Measurements from ENCODE around the gene ERP27.

ERP27 gene

GRCh38 chr12:14938301-14938700 lies at the start of gene ERP27:
ERP27 (minus strand) TSS chr12:14938537; CDS start chr12:14938508, 29 bp downstream.
- no peak for DNase-seq

DNA sequence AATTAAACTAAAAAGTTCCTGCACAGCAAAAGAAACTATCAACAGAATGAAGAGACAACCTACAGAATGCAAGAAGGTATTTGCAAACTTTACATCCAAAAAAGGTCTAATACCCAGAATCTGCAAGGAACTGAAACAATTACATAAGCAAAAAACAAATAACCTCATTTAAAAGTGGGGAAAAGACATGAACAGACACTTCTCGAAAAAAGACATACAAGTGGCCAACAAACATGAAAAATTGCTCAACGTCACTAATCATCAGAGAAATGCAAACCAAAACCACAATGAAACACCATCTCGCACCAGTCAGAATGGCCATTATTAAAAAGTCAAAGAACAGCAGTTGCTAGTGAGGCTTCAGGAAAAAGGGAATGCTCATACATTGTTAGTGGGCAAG lies 49.7 kb upstream of the ERP27 start:
- no peak for DNase-seq

- no peak for DNase-seq
These were observed 48.1 kb upstream of the ERP27 start for GRCh38 chr12:14986449-14986848.

DNA sequence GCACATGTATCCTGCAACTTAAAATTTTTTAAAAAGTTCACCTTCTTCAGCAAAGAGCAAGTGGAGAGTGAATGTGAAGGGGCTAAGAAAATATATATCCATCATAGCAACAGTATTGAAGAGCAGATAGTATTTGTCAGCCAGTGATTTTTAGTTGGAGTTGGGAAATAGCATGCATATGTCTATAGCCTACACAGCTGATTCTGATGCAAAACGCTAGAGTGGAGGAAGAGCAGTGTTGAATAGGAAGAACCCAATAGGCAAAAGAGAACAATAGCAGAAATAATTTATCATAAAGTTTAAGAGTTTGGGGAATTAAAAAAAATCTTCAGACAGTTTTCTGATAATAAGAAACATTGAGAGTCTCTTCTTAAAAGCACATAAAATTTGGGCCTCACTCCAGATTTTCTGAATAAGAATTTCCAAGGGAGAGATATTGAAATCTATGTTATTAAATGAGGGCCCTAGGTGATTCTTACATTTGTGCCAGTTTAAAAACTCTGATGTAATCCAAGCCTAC lies 46.5 kb upstream of the ERP27 start:
- DNase-seq = no peak

DNA sequence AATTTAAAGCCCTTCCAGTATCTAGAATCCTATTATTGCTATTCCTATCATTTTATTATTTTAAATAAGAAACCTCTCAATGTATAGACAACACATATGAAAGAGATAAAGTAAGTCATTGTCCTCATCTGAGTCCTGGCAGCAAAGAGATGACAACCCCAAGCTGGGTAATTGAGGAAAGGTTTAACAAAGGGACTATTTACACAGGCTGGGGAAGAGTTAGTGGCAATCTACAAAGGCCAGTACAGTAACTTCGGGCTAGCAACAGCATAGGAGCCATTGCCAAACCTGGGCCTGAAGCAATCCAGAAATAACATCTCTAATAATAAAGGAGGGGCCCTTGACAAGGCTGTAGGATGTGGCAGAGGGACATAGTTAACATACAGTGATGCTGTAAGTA lies 45.7 kb upstream of the ERP27 start:
- DNase-seq = no peak

DNA sequence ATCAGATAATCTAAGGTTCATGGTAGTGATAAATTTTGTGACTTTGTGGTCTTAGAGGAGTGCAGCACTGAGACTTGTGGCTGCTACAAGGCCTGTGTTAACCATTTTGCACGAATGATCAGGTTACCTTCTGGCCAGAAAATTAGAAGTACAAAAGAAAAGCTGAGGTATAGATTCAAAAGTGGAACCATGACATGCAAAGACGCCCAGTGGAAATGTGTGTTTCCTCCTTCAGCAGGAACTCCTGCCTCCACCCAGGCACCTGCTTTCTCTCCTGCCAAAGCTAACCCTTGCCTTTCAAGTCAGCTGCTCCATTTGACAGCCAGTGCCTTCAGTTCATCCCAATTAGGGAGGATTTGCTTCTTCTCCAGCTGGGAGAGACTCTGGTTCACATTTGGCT lies 44.7 kb upstream of the ERP27 start:
- no peak for DNase-seq

DNA sequence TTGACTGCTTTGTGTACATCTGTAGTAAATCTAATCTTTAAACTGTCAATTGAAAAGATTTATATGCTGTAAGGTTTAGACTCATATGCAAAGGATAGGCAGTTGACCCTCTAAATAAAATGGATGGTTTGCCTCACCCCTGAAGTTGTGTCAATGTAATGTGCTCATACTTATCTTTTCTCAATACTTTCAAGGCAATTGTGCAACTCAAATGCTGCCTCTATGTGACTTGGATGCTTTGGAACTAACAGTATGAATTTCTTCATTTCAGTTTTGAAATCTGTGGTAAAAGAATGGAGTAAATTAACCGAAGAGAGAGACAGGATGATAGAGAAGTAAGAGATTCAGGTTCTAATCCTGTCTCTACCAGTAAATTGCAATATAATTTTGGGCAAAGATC lies 44.2 kb upstream of the ERP27 start:
- no peak for DNase-seq

- no peak for DNase-seq
These were observed 42.7 kb upstream of the ERP27 start for GRCh38 chr12:14981049-14981448.

GRCh38 chr12:14979468-14979867 lies 41.1 kb upstream of the ERP27 start:
- no peak for DNase-seq

- no peak for DNase-seq
These were observed 38.3 kb upstream of the ERP27 start for GRCh38 chr12:14976658-14977057.

DNA sequence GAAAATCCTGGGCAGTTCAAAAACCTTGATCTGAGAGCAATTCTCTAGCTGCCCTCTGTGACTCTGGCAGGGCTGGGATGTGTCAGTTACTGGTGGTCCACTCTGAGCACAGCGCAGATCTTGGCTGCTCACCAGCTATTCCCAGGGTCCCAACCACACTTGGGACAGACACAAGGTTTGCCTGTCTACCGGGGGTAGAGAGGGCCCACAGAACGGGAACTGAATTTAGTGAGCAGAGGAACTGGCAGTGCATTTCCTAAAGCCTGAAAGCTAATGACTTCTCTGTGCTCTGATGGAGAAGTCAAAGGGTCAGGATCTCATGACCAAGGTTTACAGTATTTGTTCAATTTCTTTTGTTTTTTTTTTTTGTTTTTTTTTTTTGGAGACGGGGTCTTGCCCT lies 37.1 kb upstream of the ERP27 start:
- no peak for DNase-seq

DNA sequence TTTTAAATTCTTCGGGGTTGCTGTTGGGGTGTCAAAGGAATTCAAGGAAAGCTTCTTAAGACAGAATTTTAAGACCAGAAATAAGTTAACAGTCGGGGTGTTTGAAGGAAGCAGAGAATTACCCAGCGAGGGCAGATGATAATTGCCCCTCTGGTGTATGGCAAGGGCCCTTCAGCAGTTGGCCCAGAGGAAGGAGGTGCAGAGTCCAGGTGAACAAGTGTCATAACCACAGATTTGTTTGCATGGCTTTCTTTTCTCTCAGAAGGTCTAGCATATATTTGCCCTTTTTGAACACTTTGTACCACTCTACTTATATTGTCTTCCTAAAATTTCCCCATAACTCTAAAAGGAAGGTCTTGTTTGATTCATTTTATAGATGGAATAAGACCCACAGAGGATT lies 36.3 kb upstream of the ERP27 start:
- DNase-seq = no peak

GRCh38 chr12:14972816-14973215 lies 34.5 kb upstream of the ERP27 start, which contains the start of gene PDE6H:
PDE6H (plus strand) TSS chr12:14973042; CDS start chr12:14978013, 4,971 bp downstream.
- no peak for DNase-seq

DNA sequence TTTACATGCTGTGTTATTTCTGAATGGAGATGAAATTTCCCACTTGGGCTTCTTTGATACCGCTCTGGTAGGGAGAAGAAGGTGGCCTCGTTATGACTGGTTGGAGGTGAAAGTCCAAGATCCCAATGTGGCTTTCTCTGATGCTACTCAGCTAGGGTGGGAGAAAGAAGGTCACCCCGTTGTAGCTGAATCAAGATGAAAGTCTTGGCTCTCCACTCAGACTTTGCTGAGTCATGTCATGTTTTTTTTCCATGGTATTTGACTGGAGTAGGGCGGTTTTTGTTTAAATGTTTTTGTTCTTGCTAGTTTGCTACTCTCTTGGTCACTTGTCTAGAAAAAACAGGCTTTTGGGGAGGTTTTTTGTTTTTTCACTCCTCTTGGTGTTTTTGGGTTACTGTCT lies 32.1 kb upstream of the ERP27 start:
- DNase-seq = no peak

- no peak for DNase-seq
These were observed 30.1 kb upstream of the ERP27 start for GRCh38 chr12:14968478-14968877.

DNA sequence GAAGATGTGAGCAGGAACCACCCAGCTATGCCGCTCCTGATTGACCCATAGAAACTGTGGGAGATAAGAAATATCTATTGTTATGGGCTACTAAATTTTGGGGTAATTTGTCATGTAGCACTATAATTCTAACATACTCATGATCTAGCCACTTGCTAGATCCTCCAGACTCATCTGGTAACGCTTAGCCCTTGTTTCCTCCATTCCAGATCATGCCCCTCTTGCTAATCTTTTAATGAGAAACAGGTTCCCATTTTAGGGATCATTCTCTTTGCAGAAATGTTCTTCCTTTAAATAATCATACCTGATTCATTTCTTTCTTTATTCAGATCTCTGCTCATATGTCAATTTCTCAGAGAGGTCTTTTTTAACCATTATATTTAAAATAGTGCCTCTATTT lies 26.9 kb upstream of the ERP27 start:
- no peak for DNase-seq

- DNase-seq = no peak
These were observed 26.1 kb upstream of the ERP27 start for GRCh38 chr12:14964406-14964805.

- DNase-seq = no peak
These were observed 25.2 kb upstream of the ERP27 start for GRCh38 chr12:14963520-14963919.

- no peak for DNase-seq
These were observed 24.5 kb upstream of the ERP27 start for GRCh38 chr12:14962797-14963196.

- DNase-seq = no peak
These were observed 23.8 kb upstream of the ERP27 start for GRCh38 chr12:14962153-14962539.

GRCh38 chr12:14961466-14962152 lies 23.3 kb upstream of the ERP27 start, which contains the start of gene ARHGDIB:
ARHGDIB (minus strand) TSS chr12:14961601; CDS start chr12:14950712, 10,889 bp downstream.
- peak; percentile 71 to 78 for DNase-seq

GRCh38 chr12:14960548-14961465 lies 22.5 kb upstream of the ERP27 start:
- DNase-seq = peak; percentile 35 to 40

DNA sequence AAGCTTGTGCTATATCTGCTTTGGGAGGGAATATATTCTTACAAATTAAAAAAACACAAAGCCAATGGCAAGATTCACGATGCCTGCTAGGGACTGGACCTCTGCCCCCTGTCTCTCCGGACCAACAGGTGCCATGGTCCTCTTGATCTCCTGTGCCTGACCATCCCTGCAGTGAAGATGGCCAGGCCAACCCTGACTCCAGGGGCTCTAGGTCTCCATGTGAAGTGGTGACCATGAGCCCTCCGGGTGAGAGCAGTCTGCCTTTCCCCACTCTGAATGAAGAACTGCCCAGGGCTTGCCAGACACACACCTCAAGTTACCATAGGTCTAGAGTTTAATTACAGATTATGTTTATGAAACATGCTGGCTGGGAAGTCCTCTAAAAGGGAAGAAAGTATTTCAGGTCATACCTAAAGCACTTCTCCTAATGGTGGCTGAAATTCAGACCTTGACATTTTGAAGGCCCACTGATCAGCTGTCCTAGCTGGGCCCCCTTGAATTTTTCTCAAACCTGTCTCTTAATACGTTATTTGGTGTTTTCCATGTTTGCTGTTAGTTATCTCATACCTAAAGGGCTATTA lies 21.7 kb upstream of the ERP27 start:
- no peak for DNase-seq

All from activated CD4-positive, alpha-beta T cell treated with anti-CD3 and anti-CD28 coated beads for 4 hours (primary cell).